Ammon's horn (tissue), 1 donor: Measurements from ENCODE around the gene ZNF554.

Source experiments
- DNase-seq: peaks from one replicate; pipeline ENCODE4 v3.0.0-alpha.2; 2016; ENCODE audit warnings: low spot score

ZNF554 gene

GRCh38 chr19:2827840-2828489 lies 8.3 kb downstream of the ZNF554 start:
- no peak for DNase-seq

- no peak for DNase-seq
Observed at GRCh38 chr19:2834294-2834871, 14.7 kb downstream of the ZNF554 start.

- DNase-seq, result no peak
Observed at GRCh38 chr19:2837430-2837829, 17.8 kb downstream of the ZNF554 start.

- peak; percentile 99 for DNase-seq
Observed at GRCh38 chr19:2840794-2841791, 21.4 kb downstream of the ZNF554 start, which contains the start of gene ZNF555. Gene ZNF555, plus strand, starts transcription at chr19:2841475. Its CDS starts 98 bp downstream, at chr19:2841573.

GRCh38 chr19:2841855-2842574 lies 22.3 kb downstream of the ZNF554 start:
- DNase-seq, result no peak

- DNase-seq, result no peak
Observed at GRCh38 chr19:2845107-2845506, 25.4 kb downstream of the ZNF554 start.

GRCh38 chr19:2846180-2846894 lies 26.7 kb downstream of the ZNF554 start:
- no peak for DNase-seq

- no peak for DNase-seq
Observed at GRCh38 chr19:2847507-2847906, 27.8 kb downstream of the ZNF554 start.

- DNase-seq, result no peak
Observed at GRCh38 chr19:2848616-2849015, 28.9 kb downstream of the ZNF554 start.

- no peak for DNase-seq
Observed at GRCh38 chr19:2850256-2850925, 30.7 kb downstream of the ZNF554 start.

- no peak for DNase-seq
Observed at GRCh38 chr19:2852598-2852997, 32.9 kb downstream of the ZNF554 start.

- no peak for DNase-seq
Observed at GRCh38 chr19:2853015-2853606, 33.4 kb downstream of the ZNF554 start.

- no peak for DNase-seq
Observed at GRCh38 chr19:2854849-2855248, 35.2 kb downstream of the ZNF554 start.

GRCh38 chr19:2856457-2857050 lies 36.9 kb downstream of the ZNF554 start:
- DNase-seq, result no peak

- DNase-seq, result no peak
Observed at GRCh38 chr19:2858864-2859263, 39.2 kb downstream of the ZNF554 start.

GRCh38 chr19:2863816-2864215 lies 44.1 kb downstream of the ZNF554 start:
- no peak for DNase-seq

- DNase-seq, result no peak
Observed at GRCh38 chr19:2865334-2866100, 45.8 kb downstream of the ZNF554 start.

- no peak for DNase-seq
Observed at GRCh38 chr19:2866495-2867024, 46.9 kb downstream of the ZNF554 start.
